ENCODE results near the gene THEMIS.
"Not testable (repeated sequence)": the region's sequence is repeated elsewhere in the genome, so short reads cannot be mapped to it uniquely, and the experiment has no call there.

The THEMIS gene

DNA sequence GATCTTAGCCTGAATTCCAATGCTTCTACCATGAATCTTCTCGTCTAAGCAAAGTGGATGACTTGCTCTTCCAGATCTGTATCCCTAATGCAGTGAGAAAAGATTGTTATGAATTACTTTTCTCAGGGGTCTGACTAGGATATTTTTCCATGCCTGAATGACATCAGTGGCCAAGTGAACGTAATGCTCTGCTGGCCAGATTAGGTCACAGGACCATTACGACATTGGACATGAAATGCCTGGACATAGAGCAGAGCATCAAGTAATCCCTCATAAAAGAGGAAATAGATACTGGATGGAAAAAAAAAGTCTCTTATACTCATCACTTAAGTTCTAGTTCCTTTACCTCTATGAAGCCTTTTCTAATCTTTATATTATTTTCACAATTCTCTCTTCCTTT, 12.1 kb upstream of the THEMIS start:
- DNase-seq: no peak

DNA sequence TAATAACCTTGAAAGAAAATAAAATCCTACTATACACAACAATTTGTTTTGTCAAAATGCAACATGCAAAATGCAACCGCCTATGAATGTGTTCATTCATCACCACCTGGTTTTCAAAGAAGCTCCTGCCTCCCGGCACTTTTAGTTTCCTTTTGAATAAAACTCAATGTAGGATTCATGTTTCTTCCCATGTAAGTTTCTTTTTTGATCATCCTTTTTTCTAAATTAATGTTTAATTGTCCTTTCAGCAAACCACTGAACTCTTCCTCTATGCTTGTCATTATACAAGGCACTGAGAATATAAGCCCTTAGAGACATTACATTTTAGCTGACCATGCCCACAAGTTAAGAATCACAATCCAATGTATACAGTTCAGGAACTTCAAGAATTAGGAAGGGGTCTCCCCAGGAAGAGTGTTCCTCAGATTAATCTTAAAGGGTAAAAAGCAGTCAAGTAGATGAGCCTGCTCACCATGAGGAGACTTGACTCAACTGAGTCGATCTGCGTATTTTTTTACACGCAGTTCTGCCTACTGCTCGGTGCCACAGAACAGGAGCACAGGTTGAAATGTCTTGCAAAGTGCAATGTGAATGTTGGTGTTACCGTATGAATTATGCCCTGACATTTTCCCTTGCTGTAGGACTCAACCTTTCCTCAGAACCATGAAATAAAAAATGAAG, 7.2 kb upstream of the THEMIS start:
- no peak for DNase-seq

DNA sequence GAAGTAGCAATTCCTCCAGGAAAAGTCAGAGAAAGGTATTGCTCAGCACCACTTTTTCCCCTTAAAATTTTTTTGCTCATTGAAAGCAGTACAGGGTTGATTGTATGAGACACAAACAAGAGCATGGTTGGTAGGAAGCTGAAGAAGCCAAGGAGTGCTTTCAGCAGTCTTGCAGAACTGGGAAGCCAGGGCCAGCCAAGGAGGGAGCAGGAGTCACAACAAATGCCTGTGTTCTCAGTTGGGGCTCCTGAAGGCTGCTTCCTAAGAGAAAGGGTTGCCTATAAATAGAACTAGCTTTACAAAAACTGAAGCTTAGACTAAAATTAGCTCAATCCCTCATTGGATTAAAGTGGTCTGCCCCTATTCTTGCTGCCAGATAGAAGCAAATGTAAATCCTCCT, 3.3 kb upstream of the THEMIS start:
- DNase-seq: no peak

GRCh38 chr6:127902933-127903332, 2.1 kb upstream of the THEMIS start:
- DNase-seq: no peak

DNA sequence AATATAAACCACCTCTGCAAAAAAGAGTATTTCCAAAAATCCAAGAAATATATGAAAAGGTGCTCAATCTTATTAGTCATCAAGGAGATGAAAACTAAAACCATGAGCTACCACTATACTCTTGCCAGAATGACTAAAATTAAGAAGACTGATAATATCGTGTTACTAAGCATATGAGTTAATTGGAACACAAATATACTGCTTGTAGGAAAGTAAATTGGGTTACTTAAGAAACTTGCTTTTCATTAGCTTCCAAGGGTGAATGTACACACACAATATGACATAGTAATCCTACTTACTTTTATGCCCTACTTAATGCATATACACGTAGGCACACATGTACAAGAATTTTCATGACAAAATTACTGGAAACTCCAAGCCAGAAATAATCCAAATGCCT, 3.4 kb downstream of the THEMIS start:
- no peak for DNase-seq

GRCh38 chr6:127894051-127894450, 6.8 kb downstream of the THEMIS start:
- DNase-seq: no peak

DNA sequence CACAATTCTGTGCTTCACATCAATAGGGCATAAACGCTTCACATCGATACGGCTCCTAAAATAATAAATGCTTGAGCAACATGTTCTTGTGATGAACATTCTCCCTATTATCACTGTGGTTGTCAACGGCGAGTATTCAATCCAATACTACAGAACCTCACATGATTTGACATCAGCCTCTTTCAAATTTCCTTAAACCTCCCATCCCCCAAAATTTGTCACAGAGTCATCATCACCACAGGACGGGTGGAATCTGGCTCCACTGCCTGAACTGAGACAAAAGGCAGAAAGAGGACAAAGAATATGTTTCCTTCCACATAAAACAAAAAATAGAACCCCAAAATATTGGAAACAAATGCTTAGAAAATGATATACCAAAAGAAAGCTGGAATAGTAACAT, 7.3 kb downstream of the THEMIS start:
- no peak for DNase-seq

DNA sequence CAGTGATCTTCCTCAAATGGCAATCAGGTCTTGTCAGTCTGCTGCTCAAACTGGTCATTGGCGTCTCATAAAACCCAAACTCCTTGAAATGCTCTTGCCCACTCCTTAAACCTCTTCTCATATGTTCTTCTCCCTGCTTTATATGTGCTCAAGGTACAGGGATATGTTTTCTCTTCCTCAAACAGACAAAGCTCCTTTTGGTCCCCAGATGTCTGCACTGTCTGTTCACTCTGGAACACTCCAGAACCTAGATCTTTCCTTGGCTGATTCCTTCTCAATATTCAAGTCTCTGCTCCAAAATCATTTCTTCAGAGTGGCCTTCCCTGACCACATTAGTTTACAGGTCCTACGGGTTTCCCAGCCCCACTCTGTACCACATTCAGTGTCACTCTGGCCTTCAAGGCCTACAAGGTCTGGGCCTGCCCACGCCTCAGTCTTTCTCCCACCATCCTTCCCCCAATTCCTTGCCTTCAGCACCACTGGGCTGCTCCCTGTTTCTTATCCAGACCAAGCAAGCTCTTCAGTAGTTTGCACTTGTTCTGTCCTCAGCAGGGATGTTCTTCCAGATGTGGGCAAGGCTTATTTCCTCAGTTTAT, 9.0 kb downstream of the THEMIS start:
- DNase-seq: no peak

- DNase-seq: no peak
These were observed 14.3 kb downstream of the THEMIS start for GRCh38 chr6:127886603-127887002.

DNA sequence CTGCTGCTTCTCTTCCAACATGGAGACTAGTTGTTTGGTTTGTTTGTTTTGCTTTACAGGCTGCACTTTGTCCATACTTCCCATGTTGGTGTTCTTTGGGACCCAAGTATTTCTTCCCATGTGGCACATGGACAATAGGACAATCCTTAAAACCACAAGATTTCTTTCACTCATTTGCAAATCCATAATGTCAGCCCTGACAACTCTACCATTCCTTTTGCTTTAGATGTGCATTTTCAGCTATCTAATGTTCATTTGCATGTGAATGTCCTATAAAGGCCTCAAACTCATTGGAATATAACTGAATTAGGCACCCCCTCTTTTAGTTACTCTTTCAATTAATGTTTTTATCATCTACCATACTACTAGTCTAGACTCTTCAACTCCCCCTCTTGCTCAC, 16.7 kb downstream of the THEMIS start:
- DNase-seq: no peak

GRCh38 chr6:127881949-127882348, 18.9 kb downstream of the THEMIS start:
- DNase-seq: not testable (repeated sequence)

- DNase-seq: no peak
These were observed 20.4 kb downstream of the THEMIS start for GRCh38 chr6:127880429-127880828.

DNA sequence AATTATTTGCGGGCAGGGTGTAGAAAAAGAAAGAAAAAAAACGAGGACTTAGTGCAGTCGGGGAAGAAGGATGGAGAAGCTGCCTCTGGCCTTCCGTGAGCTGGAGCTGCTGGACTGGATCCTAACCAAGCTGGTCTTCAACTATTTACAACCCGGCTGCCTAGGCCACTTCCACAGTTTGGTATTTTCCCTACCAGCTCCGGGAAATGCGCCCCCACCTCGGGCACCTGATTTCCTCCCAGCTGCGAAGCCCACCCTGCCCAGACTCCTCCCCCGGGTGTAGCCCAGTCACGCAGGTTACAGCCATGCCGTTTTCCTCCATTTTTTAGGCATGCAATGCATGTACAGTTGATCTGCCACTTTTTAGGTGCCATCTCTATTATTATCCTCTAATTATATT, 21.2 kb downstream of the THEMIS start:
- no peak for DNase-seq

DNA sequence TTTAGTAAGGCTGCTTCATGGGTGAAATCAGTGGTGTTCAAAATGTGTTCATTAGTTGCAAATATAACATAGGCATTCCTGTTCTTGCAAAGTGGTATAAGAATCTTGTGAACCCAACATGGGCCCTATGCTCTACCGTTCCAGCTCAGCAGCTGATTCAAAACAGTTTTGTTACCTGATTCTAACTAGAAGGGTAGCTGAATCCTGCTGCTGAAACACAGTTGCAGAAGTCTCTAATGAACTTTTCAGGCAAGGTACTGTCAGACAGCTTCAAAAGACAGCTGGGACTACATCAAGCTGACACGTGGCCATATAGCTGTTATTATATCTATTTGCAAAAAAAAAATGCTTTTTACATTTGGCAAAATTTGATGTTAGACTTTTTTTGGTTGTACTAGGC, 22.7 kb downstream of the THEMIS start:
- no peak for DNase-seq

- DNase-seq: no peak
These were observed 23.6 kb downstream of the THEMIS start for GRCh38 chr6:127877231-127877630.

GRCh38 chr6:127869772-127870404, 31.0 kb downstream of the THEMIS start:
- no peak for DNase-seq

GRCh38 chr6:127869183-127869582, 31.7 kb downstream of the THEMIS start:
- no peak for DNase-seq

DNA sequence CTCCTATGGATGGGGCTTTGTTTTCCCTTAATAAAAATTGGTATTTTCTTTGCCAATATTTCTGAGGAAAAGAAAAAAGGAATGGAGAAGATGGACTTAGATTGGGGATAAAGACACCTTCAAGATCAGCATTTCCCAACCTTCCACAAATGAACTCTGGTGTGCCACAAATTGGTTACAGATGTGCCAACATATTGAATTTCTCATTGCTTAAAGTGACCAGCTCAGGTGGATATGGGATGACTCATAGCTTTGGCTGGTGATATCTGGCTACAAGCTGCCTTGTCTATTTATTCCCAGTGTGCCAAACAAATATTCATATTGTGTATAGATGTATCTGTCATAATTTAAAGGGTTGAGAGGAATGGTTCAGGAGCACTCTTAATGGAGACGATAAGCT, 32.5 kb downstream of the THEMIS start:
- no peak for DNase-seq

- DNase-seq: no peak
These were observed 34.1 kb downstream of the THEMIS start for GRCh38 chr6:127866766-127867165.

GRCh38 chr6:127865108-127865507, 35.8 kb downstream of the THEMIS start:
- no peak for DNase-seq

- no peak for DNase-seq
These were observed 36.2 kb downstream of the THEMIS start for GRCh38 chr6:127864701-127865100.

- DNase-seq: no peak
These were observed 40.1 kb downstream of the THEMIS start for GRCh38 chr6:127860723-127861122.

- DNase-seq: no peak
These were observed 40.9 kb downstream of the THEMIS start for GRCh38 chr6:127859956-127860355.

GRCh38 chr6:127858727-127859391, 42.0 kb downstream of the THEMIS start:
- DNase-seq: no peak

All from right forelimb (tissue), 1 donor.